IMR-90 (cell line): ENCODE data around the gene PI4K2B.

Experiments
- BHLHE40 ChIP-seq: fragments of 150-350 bp; IDR thresholded peaks from 2 replicates; pipeline ENCODE4 v1.6.1; 2016; ENCODE audit warnings: mild to moderate bottlenecking, low read depth, low read length
- CEBPB ChIP-seq: IDR thresholded peaks from 2 replicates; pipeline ENCODE4 v1.6.1; 2012; ENCODE audit warnings: low read depth, low read length, improper control_type of control experiment
- CTCF ChIP-seq: conservative IDR thresholded peaks from 2 replicates; pipeline ENCODE4 v1.5.1; 2012; ENCODE audit warnings: mild to moderate bottlenecking, low read depth, low read length, improper control_type of control experiment
- ELK1 ChIP-seq: fragments of 150-350 bp; IDR thresholded peaks from 2 replicates; pipeline ENCODE4 v1.6.1; 2016; ENCODE audit warnings: low read depth, mild to moderate bottlenecking, low read length, moderate library complexity, borderline replicate concordance
- FOS ChIP-seq: fragments of 150-350 bp; IDR thresholded peaks from 2 replicates; pipeline ENCODE4 v1.6.1; 2016; ENCODE audit warnings: low read depth, low read length
- MAFK ChIP-seq: IDR thresholded peaks from 2 replicates; pipeline ENCODE4 v1.6.1; 2012; ENCODE audit warnings: low read depth, low read length, improper control_type of control experiment
- MAZ ChIP-seq: IDR thresholded peaks from 2 replicates; pipeline ENCODE4 v1.6.1; 2012; ENCODE audit warnings: low read depth, mild to moderate bottlenecking, low read length, improper control_type of control experiment, moderate library complexity, borderline replicate concordance
- POLR2A ChIP-seq: IDR thresholded peaks from 2 replicates; pipeline ENCODE4 v1.6.1; 2012; ENCODE audit warnings: mild to moderate bottlenecking, low read depth, low read length
- RAD21 ChIP-seq: IDR thresholded peaks from 2 replicates; pipeline ENCODE4 v1.6.1; 2012; ENCODE audit warnings: low read length, improper control_type of control experiment
- RCOR1 ChIP-seq: IDR thresholded peaks from 2 replicates; pipeline ENCODE4 v1.6.1; 2012; ENCODE audit warnings: mild to moderate bottlenecking, low read length, improper control_type of control experiment; ENCODE audit not compliant: insufficient replicate concordance
- RFX5 ChIP-seq: IDR thresholded peaks from 2 replicates; pipeline ENCODE4 v1.8.0; 2012; ENCODE audit warnings: low read depth, mild to moderate bottlenecking, low read length, moderate library complexity
- SMC3 ChIP-seq: fragments of 150-350 bp; IDR thresholded peaks from 2 replicates; pipeline ENCODE4 v1.6.1; 2016; ENCODE audit warnings: low read depth, mild to moderate bottlenecking, antibody characterized with exemption, low read length, moderate library complexity
- USF2 ChIP-seq: fragments of 150-350 bp; IDR thresholded peaks from 2 replicates; pipeline ENCODE4 v1.6.1; 2017; ENCODE audit warnings: mild to moderate bottlenecking, antibody characterized with exemption, low read length, low read depth

GRCh38 chr4:25229804-25230203, 4.0 kb upstream of the PI4K2B start:
- TF ChIP-seq CTCF (no peak), ELK1 (no peak), RCOR1 (no peak), POLR2A (no peak), USF2 (no peak), RAD21 (no peak), MAZ (no peak), CEBPB (no peak), MAFK (no peak), BHLHE40 (no peak), FOS (no peak), SMC3 (no peak), RFX5 (no peak)
